Measurements from ENCODE around the gene ERC1.
A peak's percentile ranks its signal among the peaks of the same experiment; 100 is the strongest.

Gene ERC1

GRCh38 chr12:990661-991349 is at the start of gene ERC1:
TSS of gene ERC1 (plus strand) at chr12:991223. CDS start at chr12:1027904, 36,681 bp downstream.
- peak; percentile 44 to 78 for DNase-seq (ENCODE audit: extremely low read depth in 1 of 2, low read depth in 1 of 2)

GRCh38 chr12:943051-943450 is 48.0 kb upstream of the ERC1 start:
- no peak for DNase-seq (ENCODE audit: extremely low read depth in 1 of 2, low read depth in 1 of 2)

GRCh38 chr12:944211-944610 is 46.8 kb upstream of the ERC1 start:
- DNase-seq (ENCODE audit: extremely low read depth in 1 of 2, low read depth in 1 of 2): no peak

- DNase-seq (ENCODE audit: extremely low read depth in 1 of 2, low read depth in 1 of 2): no peak
Measured at GRCh38 chr12:946212-946611, 44.8 kb upstream of the ERC1 start.

GRCh38 chr12:946631-947030 is 44.4 kb upstream of the ERC1 start:
- DNase-seq (ENCODE audit: extremely low read depth in 1 of 2, low read depth in 1 of 2): no peak

- no peak for DNase-seq (ENCODE audit: extremely low read depth in 1 of 2, low read depth in 1 of 2)
Measured at GRCh38 chr12:948238-948637, 42.8 kb upstream of the ERC1 start.

- DNase-seq (ENCODE audit: extremely low read depth in 1 of 2, low read depth in 1 of 2): peak; percentile 92 to 97
Measured at GRCh38 chr12:949453-950191, 41.4 kb upstream of the ERC1 start, which contains the start of gene RAD52. TSS of gene RAD52 (minus strand) at chr12:949694. CDS start at chr12:933058, 16,636 bp downstream.

GRCh38 chr12:951176-951575 is 39.8 kb upstream of the ERC1 start:
- DNase-seq (ENCODE audit: extremely low read depth in 1 of 2, low read depth in 1 of 2): no peak

GRCh38 chr12:953776-954175 is 37.2 kb upstream of the ERC1 start:
- no peak for DNase-seq (ENCODE audit: extremely low read depth in 1 of 2, low read depth in 1 of 2)

- no peak for DNase-seq (ENCODE audit: extremely low read depth in 1 of 2, low read depth in 1 of 2)
Measured at GRCh38 chr12:954741-955140, 36.3 kb upstream of the ERC1 start.

- DNase-seq (ENCODE audit: extremely low read depth in 1 of 2, low read depth in 1 of 2): no peak
Measured at GRCh38 chr12:955939-956338, 35.1 kb upstream of the ERC1 start.

GRCh38 chr12:958588-959123 is 32.4 kb upstream of the ERC1 start:
- DNase-seq (ENCODE audit: extremely low read depth in 1 of 2, low read depth in 1 of 2): no peak

GRCh38 chr12:966724-967123 is 24.3 kb upstream of the ERC1 start:
- DNase-seq (ENCODE audit: extremely low read depth in 1 of 2, low read depth in 1 of 2): no peak

GRCh38 chr12:967641-968040 is 23.4 kb upstream of the ERC1 start:
- no peak for DNase-seq (ENCODE audit: extremely low read depth in 1 of 2, low read depth in 1 of 2)

GRCh38 chr12:968545-968944 is 22.5 kb upstream of the ERC1 start:
- DNase-seq (ENCODE audit: extremely low read depth in 1 of 2, low read depth in 1 of 2): no peak

GRCh38 chr12:969821-970220 is 21.2 kb upstream of the ERC1 start:
- no peak for DNase-seq (ENCODE audit: extremely low read depth in 1 of 2, low read depth in 1 of 2)

GRCh38 chr12:971991-972390 is 19.0 kb upstream of the ERC1 start:
- no peak for DNase-seq (ENCODE audit: extremely low read depth in 1 of 2, low read depth in 1 of 2)

- DNase-seq (ENCODE audit: extremely low read depth in 1 of 2, low read depth in 1 of 2): no peak
Measured at GRCh38 chr12:974271-974862, 16.7 kb upstream of the ERC1 start.

GRCh38 chr12:976644-977043 is 14.4 kb upstream of the ERC1 start:
- DNase-seq (ENCODE audit: extremely low read depth in 1 of 2, low read depth in 1 of 2): no peak

GRCh38 chr12:977156-977555 is 13.9 kb upstream of the ERC1 start:
- DNase-seq (ENCODE audit: extremely low read depth in 1 of 2, low read depth in 1 of 2): no peak

- no peak for DNase-seq (ENCODE audit: extremely low read depth in 1 of 2, low read depth in 1 of 2)
Measured at GRCh38 chr12:979349-979748, 11.7 kb upstream of the ERC1 start.

Measured in activated CD8-positive, alpha-beta memory T cell treated with anti-CD3 and anti-CD28 coated beads for 1 hour (primary cell).